ENCODE results near the gene C11orf16.

- TF ChIP-seq, protein P1, sequence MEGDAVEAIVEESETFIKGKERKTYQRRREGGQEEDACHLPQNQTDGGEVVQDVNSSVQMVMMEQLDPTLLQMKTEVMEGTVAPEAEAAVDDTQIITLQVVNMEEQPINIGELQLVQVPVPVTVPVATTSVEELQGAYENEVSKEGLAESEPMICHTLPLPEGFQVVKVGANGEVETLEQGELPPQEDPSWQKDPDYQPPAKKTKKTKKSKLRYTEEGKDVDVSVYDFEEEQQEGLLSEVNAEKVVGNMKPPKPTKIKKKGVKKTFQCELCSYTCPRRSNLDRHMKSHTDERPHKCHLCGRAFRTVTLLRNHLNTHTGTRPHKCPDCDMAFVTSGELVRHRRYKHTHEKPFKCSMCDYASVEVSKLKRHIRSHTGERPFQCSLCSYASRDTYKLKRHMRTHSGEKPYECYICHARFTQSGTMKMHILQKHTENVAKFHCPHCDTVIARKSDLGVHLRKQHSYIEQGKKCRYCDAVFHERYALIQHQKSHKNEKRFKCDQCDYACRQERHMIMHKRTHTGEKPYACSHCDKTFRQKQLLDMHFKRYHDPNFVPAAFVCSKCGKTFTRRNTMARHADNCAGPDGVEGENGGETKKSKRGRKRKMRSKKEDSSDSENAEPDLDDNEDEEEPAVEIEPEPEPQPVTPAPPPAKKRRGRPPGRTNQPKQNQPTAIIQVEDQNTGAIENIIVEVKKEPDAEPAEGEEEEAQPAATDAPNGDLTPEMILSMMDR (conservative IDR thresholded peaks at IDR 0.05; ENCODE audit: low read depth, low read length), result no peak
- TF ChIP-seq RFX5 (IDR thresholded peaks at IDR 0.05; ENCODE audit: low read depth, low read length) (no peak), POLR2A (IDR thresholded peaks at IDR 0.05; ENCODE audit: low read depth, low read length) (peak; percentile 72), SMC3 (IDR thresholded peaks at IDR 0.05; ENCODE audit: low read depth, low read length) (no peak), RAD21 (IDR thresholded peaks at IDR 0.05; ENCODE audit: low read length) (no peak), MAFK (IDR thresholded peaks at IDR 0.05; ENCODE audit: low read depth, low read length) (no peak), BHLHE40 (IDR thresholded peaks at IDR 0.05; ENCODE audit: low read depth, low read length) (no peak), MAZ (IDR thresholded peaks at IDR 0.05; ENCODE audit: borderline replicate concordance, low read depth, low read length) (peak; percentile 31; the same call in 1 of the 2 replicates), CEBPB (IDR thresholded peaks at IDR 0.05; ENCODE audit: low read depth, low read length) (no peak)
These were observed 31.9 kb upstream of the C11orf16 start, which contains the start of gene TMEM9B for GRCh38 chr11:8964324-8965320.

Data from IMR-90 (cell line).